ENCODE results near the gene PLA2G4C.
A peak's percentile ranks its signal among the peaks of the same experiment; 100 is the strongest.

Gene PLA2G4C, protein sequence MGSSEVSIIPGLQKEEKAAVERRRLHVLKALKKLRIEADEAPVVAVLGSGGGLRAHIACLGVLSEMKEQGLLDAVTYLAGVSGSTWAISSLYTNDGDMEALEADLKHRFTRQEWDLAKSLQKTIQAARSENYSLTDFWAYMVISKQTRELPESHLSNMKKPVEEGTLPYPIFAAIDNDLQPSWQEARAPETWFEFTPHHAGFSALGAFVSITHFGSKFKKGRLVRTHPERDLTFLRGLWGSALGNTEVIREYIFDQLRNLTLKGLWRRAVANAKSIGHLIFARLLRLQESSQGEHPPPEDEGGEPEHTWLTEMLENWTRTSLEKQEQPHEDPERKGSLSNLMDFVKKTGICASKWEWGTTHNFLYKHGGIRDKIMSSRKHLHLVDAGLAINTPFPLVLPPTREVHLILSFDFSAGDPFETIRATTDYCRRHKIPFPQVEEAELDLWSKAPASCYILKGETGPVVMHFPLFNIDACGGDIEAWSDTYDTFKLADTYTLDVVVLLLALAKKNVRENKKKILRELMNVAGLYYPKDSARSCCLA

DNA sequence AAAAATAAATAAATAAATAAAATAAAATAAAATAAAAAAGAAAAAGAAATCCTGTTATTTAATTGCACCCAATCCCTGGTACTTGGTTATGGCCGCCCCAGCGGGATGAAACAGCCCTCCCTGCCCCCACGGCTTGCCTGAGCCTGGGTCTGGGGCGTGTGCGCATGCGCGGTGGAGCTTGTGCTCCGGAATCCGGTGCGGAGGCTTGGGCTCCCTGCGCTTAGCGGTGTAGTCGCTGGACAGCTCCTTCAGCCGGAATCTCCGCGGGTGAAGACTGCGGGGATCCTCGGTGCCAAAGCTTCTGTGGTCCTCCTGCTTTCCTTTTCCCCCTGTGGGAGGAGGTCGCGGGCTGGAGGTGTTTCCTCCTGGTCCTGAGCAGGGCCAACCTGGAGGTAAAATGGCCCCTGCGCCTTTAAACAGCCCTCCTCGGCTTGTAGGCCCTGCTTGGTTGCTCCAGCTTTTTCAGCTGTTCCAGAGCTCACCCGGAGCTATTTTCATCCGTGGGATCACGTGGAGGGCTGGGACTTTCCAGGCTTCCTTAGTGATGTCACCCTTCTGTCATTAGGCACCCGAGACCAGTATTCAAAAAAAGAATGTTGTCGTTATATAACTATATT is at the start of gene PLA2G4C:
Gene PLA2G4C, minus strand, starts transcription at position 468 of the 617 bp plus-strand sequence. CDS start 4,288 bp downstream, outside the sequence.
- peak; percentile 86 for DNase-seq

DNA sequence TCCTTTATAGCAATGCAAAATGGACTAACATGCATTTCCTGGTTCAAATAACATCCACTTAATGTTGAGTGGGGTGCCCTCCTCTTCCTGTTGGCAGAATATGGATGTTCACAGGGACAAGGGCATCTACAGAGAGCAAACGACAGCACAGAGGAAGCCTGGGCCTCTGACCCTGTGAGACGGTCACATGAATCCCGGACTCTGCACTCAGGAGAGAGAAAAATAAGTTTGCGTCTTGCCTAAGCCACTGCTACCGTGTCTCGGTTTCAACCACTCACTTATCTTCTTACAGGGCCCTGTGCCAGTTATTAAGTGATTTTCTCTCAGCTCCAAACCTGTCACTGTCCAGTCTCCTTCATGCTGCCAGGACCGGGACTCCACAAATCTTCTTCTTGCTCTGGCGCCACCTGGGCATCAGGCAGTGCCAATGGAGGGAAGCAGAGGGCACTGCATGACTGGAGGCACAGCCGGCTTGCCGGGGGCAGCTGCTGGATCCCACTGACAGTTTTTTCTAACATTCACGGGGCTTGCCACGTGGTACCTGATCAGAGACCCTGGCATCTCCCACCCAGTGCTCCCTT is 47.7 kb upstream of the PLA2G4C start:
- no peak for DNase-seq

DNA sequence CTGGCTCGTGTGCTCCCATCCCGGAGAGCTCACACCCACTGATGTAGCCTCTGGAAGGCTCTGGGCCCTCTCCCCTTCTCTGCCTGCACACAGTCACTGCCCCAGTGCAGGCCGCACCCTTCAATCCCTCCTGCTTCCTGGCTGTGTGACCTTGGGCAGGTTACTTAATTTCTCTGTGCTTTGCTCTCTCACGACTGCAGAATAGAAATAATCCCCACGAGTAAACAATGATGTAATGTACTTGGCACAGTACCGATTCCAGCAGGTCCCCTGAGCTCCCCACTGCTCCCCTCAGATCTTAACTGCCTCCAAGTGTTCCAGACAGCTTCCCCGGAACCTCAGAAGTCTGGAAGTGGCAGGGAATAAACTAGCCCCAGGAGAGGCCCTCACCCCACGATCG is 43.4 kb upstream of the PLA2G4C start:
- peak; percentile 11 for DNase-seq

DNA sequence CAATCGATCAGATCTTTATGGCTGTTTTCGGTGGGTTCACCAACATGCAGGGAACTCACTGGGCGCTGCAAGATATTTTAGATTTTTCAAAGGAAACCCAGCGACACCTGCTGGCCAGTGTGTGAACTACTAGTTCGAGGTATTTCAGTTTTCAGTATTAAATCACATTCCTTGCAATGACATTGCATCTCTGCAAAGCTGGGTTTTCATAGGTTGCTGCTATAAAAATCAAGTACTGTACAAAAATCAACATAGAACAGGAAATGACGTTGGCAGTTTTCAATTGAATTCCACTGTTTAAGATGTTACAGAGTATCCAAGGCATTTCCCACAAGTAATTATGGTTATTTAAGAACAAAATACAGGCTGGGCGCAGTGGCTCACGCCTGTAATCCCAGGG is 41.9 kb upstream of the PLA2G4C start:
- peak; percentile 34 for DNase-seq

DNA sequence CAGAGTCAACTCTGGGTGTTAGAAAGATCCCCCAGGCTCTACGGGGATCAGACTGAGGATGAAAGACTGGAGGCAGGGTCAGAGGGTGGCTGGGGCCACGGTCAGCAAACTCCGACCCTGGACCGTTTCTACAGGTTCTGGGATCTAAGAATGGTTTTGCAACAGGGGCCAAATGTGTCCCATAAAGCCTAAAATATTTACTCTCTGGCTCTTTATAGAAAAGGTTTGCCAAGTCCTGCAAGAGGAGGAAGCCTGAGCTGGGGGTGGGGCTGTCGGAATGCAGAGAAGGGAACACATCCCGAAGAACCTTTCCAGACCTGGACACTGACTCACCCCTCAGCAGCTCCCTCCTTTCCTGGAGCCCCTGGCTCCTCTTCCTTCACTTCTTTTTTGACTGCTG is 38.8 kb upstream of the PLA2G4C start:
- no peak for DNase-seq

DNA sequence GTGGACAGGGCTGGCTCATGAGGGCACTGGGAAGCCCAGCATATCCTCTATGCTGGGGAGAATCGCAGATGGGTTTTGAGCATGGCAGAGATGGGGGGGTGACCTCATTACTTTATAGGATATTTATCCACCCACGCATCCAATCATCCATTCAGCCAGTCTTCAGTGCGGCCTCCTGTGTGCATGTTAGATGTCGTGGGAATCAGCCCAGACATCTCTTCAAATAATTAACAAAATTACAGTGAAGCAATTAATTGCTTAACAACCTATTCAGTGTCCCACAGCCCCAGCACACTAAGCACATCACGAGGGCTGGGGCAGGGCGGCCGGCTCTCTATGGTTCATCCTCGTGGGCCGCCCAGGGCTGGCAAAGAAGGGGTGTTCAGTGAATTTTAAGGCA is 38.0 kb upstream of the PLA2G4C start:
- DNase-seq, result no peak

DNA sequence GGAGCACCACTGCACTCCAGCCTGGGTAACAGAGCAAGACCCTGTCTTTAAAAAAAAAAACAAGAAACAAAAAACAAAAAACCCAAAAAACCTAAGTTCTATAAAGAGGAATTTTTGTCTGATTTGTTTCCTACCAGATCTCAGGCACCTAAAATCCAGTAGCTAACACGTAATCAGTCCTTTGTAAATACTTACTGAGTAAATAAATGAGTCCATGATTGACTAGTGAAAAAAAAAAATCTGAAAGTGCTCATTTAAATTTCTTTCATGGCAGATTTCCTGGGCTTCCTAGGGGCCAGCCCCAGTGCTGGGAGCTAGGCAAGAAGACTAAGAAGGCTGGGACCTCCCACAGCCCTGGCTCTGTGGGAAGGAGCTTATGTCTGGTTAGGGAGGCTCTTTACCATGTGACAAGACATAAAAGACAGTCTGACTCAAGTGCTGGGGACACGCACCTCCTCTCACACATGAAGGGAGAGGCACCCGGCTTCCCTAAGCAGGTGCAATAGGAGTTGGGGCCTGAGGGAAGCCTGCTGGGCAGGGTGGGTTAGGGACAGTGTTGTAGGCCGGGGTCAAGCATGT is 37.1 kb upstream of the PLA2G4C start:
- no peak for DNase-seq

DNA sequence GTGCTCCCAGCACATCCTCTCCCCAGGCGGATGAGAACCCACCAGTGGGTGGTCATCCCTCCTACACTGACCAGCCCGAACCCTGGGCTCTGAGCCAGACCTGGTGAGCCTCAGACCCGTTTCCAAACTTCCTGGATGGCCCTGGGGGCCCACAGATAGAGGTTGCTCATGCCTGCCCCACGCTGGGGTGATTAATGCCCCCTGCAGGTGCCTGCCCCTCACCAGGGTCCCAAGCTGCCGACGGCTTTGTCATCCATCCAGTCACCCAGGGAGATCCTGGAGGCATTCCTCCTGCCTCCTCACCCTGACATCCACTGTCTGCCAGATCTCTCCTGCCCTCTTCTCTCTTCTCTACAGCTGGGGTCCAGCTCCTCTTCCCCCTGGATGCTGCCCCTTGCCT is 28.4 kb upstream of the PLA2G4C start:
- DNase-seq, result no peak

DNA sequence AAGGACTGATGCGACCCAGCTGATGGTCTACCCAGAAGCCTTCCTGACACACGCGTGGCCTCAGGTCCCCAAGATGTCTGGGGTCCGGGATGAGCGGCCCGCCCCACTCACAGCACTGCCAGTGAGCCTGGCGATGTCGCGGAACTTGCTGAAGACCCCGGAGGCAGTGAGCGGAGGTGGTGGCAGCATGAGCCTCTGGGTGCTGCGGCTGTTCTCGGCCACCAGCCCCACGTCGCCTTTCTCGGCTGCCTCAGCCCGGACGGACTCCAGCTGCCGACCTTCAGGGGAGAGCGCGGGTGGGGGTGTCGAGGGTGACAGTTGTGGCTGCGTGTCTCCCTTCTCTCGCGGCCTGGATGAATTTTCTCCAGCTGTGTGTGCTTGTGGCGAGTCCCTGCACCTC is 26.8 kb upstream of the PLA2G4C start:
- DNase-seq, result no peak

DNA sequence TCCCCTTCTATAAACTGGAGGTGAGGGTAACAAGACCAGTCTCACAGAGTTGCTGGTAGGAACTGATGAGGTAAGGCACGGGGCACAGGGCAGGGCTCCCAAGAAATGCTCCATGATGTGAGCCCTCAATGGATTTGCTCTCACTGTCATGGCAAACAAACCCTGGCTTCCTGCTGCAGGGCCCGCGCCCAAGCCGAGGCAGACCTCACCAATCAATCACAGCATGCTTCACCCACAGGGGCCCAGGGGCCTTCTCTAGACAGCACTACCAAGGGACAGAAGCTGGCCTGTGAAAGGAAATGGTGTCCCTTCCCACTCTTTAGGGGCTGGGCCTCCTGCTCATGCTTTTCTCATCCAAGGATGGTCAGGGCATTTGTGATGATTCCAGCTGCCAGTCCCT is 25.9 kb upstream of the PLA2G4C start:
- DNase-seq, result no peak

DNA sequence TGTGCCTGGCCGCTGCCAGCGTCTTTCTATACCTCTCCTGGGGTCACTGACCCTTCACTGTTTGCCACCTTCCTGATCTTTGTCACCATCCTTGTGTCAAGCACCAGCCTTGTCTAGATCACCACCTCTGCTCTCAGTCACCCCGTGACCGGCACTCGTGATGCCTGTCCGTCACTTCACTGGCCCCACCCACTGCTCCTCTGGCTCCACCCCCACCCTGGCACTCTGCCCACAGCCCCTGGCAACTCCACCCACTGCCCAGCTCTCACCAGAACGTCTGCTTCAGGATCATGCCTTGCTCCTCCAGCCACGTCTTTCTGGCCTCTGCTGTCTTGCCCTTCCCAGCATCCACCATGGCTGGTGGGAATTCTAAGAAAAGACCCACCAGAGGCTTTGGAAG is 24.8 kb upstream of the PLA2G4C start:
- no peak for DNase-seq

DNA sequence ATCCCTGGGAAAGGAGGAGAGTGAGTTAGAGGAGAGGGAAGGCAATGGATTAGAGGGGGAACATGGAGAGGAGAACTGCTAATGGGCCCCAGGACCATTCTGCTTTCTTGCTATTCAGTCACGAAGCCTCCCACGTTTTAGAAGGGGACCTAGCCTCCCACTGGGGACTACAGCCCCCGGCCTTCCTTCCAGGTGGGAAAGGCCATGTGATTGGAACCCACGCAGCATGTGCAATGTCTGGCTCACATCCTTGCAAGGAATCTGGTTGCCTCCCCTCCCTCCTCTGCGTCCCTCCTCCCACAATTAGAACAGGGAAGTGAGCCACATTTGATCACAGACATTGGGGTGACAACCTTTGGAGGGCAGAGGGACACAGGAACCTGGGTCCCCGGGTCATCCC is 22.5 kb upstream of the PLA2G4C start:
- DNase-seq, result no peak

DNA sequence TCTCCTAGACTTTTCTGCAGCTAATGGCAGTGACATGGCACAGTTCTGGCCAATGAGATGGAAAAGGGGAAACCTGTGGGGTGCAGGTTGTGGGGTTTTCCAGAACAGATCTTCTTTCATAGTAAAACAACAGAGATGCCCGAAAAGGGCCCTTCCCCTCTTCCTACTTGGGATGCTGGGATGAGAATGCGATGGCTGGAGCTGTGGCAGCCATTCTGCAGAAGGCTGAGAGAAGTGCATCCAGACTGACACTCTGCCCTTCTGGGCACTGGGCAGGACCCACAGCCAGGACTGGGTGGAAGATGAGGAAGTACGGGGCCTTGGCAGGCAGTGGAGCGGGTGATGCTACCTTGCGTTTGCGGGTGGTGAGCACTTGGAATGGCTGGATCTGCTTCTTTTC is 16.9 kb upstream of the PLA2G4C start:
- no peak for DNase-seq

DNA sequence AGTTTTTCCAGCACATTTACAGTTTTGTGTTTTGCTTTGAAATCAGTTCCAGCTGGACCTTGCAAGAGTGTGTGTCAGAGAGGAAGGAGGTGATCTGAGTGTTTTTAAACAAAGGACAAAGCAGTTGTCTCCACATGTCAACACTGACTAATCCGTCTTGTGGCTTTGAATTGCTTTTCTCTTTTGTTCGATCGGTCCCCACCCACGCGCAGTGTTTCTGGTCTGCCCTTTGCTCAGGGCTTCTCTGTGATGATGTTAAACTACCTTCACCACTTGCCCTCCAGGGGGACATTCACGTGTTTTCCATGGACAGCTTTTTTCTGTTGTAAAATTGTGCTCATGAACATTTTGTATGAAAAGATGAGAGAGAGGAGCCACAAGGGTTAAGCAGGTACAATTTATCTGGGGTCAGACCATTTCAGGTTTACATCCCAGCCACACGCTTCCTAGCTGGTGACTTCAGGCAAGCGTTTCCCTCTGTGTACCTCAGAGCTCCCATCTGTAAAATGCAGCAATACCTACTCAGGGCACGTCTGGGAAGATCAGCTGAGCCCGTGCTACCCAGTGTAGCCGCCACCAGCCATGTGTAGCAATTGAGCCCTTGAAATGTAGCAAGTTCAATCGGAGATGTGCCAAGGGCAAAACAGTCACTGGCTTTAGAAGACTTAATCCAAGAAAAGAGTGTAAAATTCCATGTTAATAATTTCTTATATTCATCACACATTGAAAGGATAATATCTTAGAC is 13.5 kb upstream of the PLA2G4C start:
- no peak for DNase-seq

DNA sequence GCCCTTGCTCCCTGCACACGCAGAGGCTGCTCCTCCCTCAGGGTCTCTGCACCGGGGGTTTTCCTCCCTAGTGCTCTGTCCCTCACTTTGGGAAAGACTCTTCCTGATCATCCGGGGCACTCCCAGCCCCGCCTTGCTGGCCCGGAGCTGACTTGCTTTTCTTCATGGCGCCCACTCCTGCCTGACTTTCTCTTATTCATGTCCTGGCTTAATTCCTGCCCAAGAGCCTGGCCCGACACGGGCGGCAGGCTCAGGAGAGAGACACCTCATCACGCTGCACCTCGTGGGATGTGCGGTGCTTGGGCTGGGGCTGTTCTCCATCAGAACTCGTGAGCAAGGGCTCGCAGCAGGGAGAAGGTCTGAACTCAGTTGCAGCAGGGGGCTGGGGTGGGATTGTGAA is 11.8 kb upstream of the PLA2G4C start:
- no peak for DNase-seq

DNA sequence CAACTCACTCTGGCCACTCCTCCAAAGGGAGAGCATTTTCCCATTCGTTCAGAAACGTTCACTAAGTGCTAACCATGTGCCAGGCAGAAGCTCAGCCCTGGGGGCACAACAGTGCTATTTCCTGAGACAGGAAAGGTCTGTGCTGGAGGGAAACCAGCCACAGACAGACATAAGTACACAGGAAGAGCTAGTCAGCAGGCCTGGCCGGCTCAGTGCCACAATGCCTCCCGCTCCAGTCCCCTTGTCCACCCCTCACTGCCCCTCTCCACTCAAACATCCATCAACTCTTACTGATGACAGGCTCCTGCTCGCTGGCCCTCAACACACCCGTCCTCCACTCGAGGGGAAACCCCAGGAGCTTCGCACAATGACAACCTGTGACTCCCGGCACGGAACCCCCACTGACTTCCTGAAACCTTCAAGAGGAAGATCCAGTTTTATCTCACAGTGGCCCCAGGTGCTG is 11.3 kb upstream of the PLA2G4C start:
- no peak for DNase-seq

DNA sequence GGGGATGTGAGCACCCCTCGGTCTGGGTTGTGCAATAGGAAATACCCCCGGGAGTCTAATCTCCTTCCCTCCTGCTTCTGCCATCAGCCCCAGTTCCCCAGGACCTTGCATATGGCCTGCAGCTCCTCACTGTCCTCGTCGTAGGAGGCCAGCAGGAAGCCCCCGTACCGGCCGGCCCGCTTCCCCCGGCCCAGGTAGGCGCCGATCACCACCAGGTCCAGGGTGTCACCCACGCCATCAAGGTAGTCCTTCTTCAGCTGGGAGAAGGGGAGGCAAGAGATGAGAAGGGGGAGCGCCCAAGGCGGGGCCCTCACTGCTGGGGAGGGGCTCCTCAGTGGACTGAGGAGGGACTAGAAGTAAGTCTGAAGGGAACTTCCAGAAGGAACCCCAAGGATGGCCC is 10.4 kb upstream of the PLA2G4C start:
- no peak for DNase-seq

DNA sequence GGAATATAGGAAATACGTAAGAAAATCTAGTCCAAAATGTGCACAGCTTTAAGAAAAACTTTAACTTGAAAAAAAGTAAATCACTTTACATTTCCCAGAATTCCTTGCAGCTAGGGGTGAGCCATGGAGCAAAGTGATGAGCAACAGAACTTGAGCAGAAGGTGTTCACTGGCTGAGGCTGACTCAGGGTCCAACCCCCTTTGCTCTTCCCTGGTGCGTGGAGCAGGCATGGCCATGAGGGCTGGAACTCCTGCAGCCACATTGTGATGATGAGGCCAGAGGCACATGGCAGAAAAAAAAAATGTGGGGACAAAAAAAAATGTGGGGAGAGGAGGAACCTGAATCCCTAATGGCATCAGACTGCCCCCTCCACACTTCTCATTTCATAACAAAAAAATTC is 9.9 kb upstream of the PLA2G4C start:
- peak; percentile 15 for DNase-seq

DNA sequence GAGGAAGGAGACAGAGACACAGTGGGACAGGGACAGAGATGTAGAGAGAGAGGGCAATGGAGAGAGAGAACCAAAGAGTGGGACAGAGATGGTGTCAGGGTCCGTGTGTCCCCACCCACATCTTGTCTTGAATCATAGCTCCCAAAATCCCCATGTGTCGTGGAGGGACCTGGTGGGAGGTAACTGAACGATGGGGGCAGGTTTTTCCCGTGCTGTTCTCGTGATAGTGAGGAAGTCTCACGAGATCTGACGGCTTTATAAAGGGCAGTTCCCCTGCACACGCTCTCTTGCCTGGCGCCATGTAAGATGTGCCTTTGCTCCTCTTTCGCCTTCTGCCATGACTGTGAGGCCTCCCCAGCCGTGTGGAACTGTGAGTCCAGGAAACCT is 7.5 kb upstream of the PLA2G4C start:
- no peak for DNase-seq

DNA sequence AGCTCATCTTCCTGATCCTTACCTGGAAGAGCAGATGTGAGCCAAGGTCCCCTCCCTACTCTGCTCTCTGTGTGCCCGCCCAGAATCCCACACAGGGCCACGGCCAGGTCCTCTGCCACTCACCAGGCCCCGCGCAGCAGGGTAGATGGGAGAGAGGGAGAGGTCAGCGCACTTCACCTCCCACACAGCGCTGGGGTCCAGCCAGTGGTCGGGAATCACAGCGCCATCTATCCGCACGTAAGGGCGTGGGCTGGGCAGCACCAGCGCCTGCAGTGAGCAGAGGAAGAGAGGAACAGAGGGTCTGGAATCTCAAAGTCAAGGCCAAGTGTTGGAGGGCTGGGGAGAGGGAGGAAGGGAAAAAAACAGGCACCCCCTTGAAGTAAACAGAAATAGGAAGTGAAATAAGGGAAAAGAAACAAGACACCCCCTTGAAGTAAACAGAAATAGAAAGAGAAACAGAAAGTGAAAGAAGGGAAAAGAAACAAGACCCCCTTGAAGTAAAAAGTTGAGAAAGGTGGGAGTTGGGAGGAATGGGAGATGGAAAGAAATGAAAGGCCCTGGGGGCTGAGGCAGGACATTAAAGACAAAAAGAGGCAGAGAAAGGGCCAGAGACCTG is 7.0 kb upstream of the PLA2G4C start:
- DNase-seq, result no peak

DNA sequence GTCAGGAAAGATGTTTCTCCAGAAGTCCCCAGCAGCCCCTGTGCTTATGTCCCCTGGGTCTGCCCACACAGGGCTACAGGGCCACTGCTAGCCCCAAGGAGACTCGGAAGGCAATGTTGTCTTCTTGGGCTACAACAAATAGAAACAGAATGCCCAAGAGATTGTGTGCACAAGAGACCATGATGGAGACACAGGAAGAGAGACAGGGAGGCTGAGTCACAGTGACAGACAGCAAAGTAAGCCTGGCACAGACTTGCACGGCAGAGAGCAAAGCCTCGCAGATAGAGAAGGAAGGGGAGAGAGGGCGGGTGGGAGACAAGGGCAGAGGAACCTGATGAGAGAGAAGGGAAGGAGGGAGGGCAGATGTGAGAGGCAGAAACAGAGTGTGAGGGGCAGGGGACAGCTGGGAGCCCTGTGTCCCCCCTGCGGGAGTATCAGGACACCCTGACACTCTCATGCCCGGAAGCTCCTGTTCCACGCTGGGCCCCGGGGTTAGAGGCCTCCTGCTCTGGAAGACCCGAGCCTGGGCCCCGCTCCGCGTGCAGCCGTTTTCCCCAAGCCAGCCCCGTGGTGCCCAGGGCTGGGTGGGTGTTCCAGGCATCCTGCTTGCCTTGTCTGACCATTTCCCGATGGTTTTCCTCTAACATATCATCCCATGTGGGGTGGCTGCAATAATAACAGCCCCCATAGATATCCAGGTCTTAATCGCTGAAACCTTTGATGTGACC is 2.7 kb upstream of the PLA2G4C start:
- no peak for DNase-seq

DNA sequence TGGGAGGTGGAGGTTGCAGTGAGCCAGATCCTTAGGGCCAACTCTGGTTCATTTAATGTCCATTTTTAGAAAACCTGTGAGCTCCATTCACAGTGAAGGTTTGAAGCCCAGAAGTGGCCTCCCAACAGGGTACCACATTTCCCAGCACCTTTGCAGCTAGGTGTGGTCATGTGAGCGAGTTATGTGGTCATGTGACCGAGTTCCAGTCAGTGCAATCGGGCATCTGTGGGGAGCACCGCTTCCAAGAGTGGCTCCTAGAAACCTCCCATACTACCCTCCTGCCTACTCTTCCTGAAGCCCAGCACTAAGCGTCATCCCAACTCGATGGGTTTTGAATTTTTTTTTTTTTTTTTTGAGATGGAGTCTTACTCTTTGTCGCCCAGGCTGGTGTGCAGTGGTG is 663 bp upstream of the PLA2G4C start:
- no peak for DNase-seq

Data from HCEC 1CT (cell line).